ENCODE results near the gene FAM13A. TPM values are rescaled to one million over a fixed set of nuclear protein-coding genes. Genes with fewer than 3 reads are reported as not detected.
A peak's percentile ranks its signal among the peaks of the same experiment; 100 is the strongest.

Gene FAM13A
- total and polyA plus RNA-seq, 2 donors (not counting 3 experiments of a cell fraction or from before 2014, with no cell fraction given) = 3.3 to 10.5 TPM

GRCh38 chr4:89054627-89055026 is 2.4 kb downstream of the FAM13A start:
- ChIA-PET POLR2A (no interaction called here), CTCF (interaction anchor here (1.0 to 2.2 kb wide), 3 partner anchors 12 to 55 kb away, joined by 3 to 9 read pairs (median 4); no protein-coding TSS in a partner anchor)
- DNase-seq (ENCODE audit: low read depth, low spot score) = no peak
- Histone ChIP-seq H3K4me3 (replicated peaks in 1 of 3; ENCODE audit: insufficient read depth in 1 of 3, low read depth in 1 of 3, low read length in 3 of 3) (no peak overlapping the region), H3K27me3 (ENCODE audit: control insufficient read depth in 2 of 2, insufficient read depth in 2 of 2, low read length in 2 of 2) (no peaks in the 10 kb centered on the region), H3K36me3 (ENCODE audit: control insufficient read depth in 2 of 2, extremely low read depth in 1 of 2, insufficient read depth in 2 of 2, low read length in 2 of 2) (no peaks in the 10 kb centered on the region), H3K79me2 (ENCODE audit: control insufficient read depth, insufficient read depth, low read length) (peaks cover 29% of the 10 kb centered on the region), H3K4me1 (ENCODE audit: control insufficient read depth, extremely low read depth, insufficient read depth, low read length) (peaks cover 25% of the 10 kb centered on the region), H3K27ac (ENCODE audit: insufficient read depth, low read depth, low read length) (no peak overlapping the region), H2AFZ (ENCODE audit: low read depth, low read length) (no peak overlapping the region), H3K9ac (replicated peaks; ENCODE audit: extremely low read depth, insufficient read depth, low read length) (no peak overlapping the region), H3K4me2 (ENCODE audit: insufficient read depth, low read length) (peak overlapping the region; percentile 100), H4K20me1 (replicated peaks; ENCODE audit: control insufficient read depth, extremely low read depth, insufficient read depth, low read length) (no peaks in the 10 kb centered on the region), H3K9me1 (replicated peaks; ENCODE audit: control insufficient read depth, extremely low read depth, insufficient read depth, low read length) (no peaks in the 10 kb centered on the region), H3K9me3 (replicated peaks; ENCODE audit: control insufficient read depth, insufficient read depth, low read length) (no peaks in the 10 kb centered on the region)
- dilution Hi-C loops (cut with MboI; ENCODE audit: extremely low pct_ligation_motif_present, low sequenced_read_pairs) (no loop called here), intact Hi-C loops (cut with micrococcal nuclease) (no loop called here)
- no TSS peak for BruUV-seq (replicated peaks)
- TF ChIP-seq POLR2AphosphoS5 (IDR thresholded peaks at IDR 0.05; ENCODE audit: insufficient read depth, low read depth, low read length) (no peak), GATA2 (IDR thresholded peaks at IDR 0.05; ENCODE audit: insufficient read depth, insufficient read length, low read depth, low read length) (no peak), JUN (IDR thresholded peaks at IDR 0.05; ENCODE audit: borderline replicate concordance, insufficient read depth, insufficient read length, low read depth) (no peak), CTCF (IDR thresholded peaks at IDR 0.05; ENCODE audit: extremely low read depth in 1 of 2, insufficient read depth in 1 of 2, low read depth in 1 of 2, low read length in 2 of 2) (no peak), FOS (IDR thresholded peaks at IDR 0.05; ENCODE audit: borderline replicate concordance, insufficient read depth, low read length) (no peak), MAX (IDR thresholded peaks at IDR 0.05; ENCODE audit: insufficient read depth, insufficient read length) (no peak), EZH2 (IDR thresholded peaks at IDR 0.05; ENCODE audit: borderline replicate concordance, low read depth, low read length, severe bottlenecking) (no peak), MYC (IDR thresholded peaks at IDR 0.05; ENCODE audit: low read depth, low read length) (no peak), POLR2A (IDR thresholded peaks at IDR 0.05; ENCODE audit: low read depth, low read length) (no peak)
- FAIRE-seq = no peak
